ENCODE data around the gene PAX2. TPM values are rescaled to one million over a fixed set of nuclear protein-coding genes. Genes with fewer than 3 reads are reported as not detected.

The PAX2 gene
- total and polyA plus RNA-seq, 12 donors: 0.07 to 0.25 (median 0.10) TPM; not detected in 8

DNA sequence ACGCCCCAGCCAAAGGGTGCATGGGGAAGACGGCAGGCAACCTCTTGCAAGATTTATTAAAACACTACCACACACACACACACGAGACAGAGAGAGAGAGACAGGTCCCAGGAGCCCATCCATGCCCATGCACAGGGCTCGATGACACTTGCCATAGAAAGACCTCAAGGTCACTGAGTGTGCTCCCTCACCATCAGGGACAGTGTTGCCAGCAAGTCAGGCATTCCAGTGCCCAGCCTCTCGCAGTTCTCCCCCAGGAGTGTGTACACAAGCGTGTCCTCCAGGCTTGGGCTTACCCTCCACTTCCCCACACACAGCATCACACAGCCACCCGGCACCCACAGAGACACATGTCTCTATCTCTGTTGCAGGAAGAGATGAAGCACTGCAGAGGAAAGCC lies 120.6 kb downstream of the PAX2 start:
- Histone ChIP-seq H3K4me1 (replicated peaks in 1 of 2) (no peaks in the 10 kb centered on the region), H3K9me3 (replicated peaks in 1 of 3) (no peaks in the 10 kb centered on the region), H3K27me3 (no peaks in the 10 kb centered on the region), H3K4me3 (no peak overlapping the region), H3K36me3 (replicated peaks in 1 of 2) (no peaks in the 10 kb centered on the region), H3K27ac (no peak overlapping the region)
- intact Hi-C loops (cut with DNase I): no loop called here
- TF ChIP-seq, protein P1, sequence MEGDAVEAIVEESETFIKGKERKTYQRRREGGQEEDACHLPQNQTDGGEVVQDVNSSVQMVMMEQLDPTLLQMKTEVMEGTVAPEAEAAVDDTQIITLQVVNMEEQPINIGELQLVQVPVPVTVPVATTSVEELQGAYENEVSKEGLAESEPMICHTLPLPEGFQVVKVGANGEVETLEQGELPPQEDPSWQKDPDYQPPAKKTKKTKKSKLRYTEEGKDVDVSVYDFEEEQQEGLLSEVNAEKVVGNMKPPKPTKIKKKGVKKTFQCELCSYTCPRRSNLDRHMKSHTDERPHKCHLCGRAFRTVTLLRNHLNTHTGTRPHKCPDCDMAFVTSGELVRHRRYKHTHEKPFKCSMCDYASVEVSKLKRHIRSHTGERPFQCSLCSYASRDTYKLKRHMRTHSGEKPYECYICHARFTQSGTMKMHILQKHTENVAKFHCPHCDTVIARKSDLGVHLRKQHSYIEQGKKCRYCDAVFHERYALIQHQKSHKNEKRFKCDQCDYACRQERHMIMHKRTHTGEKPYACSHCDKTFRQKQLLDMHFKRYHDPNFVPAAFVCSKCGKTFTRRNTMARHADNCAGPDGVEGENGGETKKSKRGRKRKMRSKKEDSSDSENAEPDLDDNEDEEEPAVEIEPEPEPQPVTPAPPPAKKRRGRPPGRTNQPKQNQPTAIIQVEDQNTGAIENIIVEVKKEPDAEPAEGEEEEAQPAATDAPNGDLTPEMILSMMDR (IDR thresholded peaks at IDR 0.05): no peak
- no peak for TF ChIP-seq POLR2A (IDR thresholded peaks at IDR 0.05)
- no peak for DNase-seq
- 68 to 88% (median 71%) methylated on average over 6 to 7 of the region's 7 CpGs for WGBS, 4 donors

DNA sequence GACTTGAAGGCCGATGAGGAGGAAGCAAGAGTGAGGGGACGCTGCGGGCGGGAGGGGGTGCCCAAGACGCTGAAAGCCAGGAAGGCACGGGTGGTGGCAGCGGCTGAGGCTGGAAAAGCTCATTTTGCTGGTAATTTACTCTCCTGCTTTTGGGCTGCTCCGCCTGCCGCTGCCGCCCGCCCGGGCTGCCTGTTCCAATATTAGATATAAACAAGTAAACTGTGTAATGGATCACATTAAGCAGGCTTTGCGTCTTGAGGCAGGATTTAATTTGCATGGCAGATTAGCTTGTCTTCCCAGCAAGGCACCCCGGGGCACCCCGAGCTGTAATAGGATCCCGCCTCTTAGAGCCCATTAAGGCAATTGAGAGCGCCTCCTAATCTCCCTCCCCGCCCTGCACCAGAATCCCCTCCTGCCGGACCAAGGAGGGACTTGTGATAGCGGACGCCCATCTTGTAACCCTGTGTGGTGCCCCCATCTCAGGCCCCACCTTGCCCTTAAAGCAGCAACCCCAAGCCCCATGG lies 121.3 kb downstream of the PAX2 start:
- no peaks in the 10 kb centered on the region for H3K4me1 ChIP-seq (replicated peaks in 1 of 2)
- no peaks in the 10 kb centered on the region for H3K9me3 ChIP-seq (replicated peaks in 1 of 3)
- no peak overlapping the region for H3K4me3 ChIP-seq
- H3K27me3 ChIP-seq: no peaks in the 10 kb centered on the region
- H3K27ac ChIP-seq: no peak overlapping the region
- DNase-seq: no peak
- no peaks in the 10 kb centered on the region for H3K36me3 ChIP-seq (replicated peaks in 1 of 2)
- WGBS, 4 donors: 46 to 66% (median 57%) methylated on average over 20 to 21 of the region's 21 CpGs
- TF ChIP-seq, protein P1 (IDR thresholded peaks at IDR 0.05): no peak
- TF ChIP-seq POLR2A (IDR thresholded peaks at IDR 0.05): no peak
- intact Hi-C loops (cut with DNase I): no loop called here

DNA sequence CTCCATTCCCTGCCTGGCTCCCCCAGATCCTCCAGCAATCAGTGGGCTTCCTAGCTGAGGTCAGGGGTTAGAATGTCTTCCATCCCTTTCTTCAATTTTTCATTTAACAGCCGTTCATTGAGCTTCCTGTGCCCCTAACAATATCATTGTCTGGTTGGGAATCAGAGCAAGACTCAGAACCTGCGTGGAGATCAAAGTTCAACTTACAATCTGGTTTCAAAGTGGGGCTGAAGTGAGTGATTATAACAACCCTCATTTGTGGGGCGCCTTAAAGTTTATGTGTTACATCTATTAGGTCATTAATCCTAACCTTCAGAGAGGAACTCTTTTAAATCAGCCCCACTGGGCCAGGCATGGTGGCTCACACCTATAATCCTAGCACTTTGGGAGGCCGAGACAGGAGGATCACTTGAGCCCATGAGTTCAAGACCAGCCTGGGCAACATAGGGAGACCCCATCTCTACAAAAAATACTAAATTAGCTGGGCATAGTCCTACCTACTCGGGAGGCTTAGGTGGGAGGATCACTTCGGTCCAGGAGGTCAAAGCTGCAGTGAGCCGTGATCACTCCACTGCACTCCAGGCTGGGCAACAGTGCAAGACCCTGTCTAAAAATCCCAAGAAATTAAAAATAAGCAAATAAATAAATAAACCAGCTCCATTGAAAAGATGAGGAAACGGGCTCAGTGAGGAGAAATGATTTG lies 122.0 kb downstream of the PAX2 start:
- no peaks in the 10 kb centered on the region for H3K9me3 ChIP-seq (replicated peaks in 1 of 3)
- DNase-seq: no peak
- intact Hi-C loops (cut with DNase I): no loop called here
- no peaks in the 10 kb centered on the region for H3K36me3 ChIP-seq (replicated peaks in 1 of 2)
- no peak overlapping the region for H3K27ac ChIP-seq
- WGBS, 4 donors: 86 to 91% (median 86%) methylated on average over 8 of the region's 8 CpGs
- TF ChIP-seq, protein P1 (IDR thresholded peaks at IDR 0.05): no peak
- TF ChIP-seq POLR2A (IDR thresholded peaks at IDR 0.05): no peak
- H3K27me3 ChIP-seq: no peaks in the 10 kb centered on the region
- no peaks in the 10 kb centered on the region for H3K4me1 ChIP-seq (replicated peaks in 1 of 2)
- no peak overlapping the region for H3K4me3 ChIP-seq

DNA sequence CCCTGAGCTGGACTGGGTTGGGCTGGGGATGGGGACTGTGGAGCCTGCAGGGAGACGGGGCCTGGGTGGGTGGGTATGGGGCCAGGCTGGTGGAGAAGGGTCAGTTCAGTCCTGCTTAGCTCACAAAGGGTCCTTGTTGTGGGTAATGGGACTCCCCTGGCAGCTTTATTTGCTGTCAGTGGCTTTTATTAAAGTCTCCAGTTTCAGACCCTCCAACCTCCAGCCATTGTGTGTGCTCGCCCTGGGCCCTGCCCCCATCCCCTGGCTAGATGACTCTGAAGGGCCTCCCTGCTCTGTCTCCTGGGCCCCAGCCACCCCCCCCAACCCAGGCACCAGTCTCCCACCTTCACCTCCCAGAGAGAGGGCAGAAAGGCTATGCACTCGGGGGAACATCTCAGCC lies 123.0 kb downstream of the PAX2 start:
- H3K4me1 ChIP-seq (replicated peaks in 1 of 2): no peaks in the 10 kb centered on the region
- DNase-seq: no peak
- no peak overlapping the region for H3K4me3 ChIP-seq
- TF ChIP-seq POLR2A (IDR thresholded peaks at IDR 0.05): no peak
- TF ChIP-seq, protein P1 (IDR thresholded peaks at IDR 0.05): no peak
- WGBS, 4 donors: 73 to 92% (median 81%) methylated on average over 2 to 3 of the region's 3 CpGs
- intact Hi-C loops (cut with DNase I): no loop called here
- no peak overlapping the region for H3K27ac ChIP-seq
- H3K36me3 ChIP-seq (replicated peaks in 1 of 2): no peaks in the 10 kb centered on the region
- no peaks in the 10 kb centered on the region for H3K9me3 ChIP-seq (replicated peaks in 1 of 3)
- H3K27me3 ChIP-seq: no peaks in the 10 kb centered on the region

Data from adrenal gland (tissue), 12 donors.